AG09319 (cell line): ENCODE measurements around the gene GUCY2C.
"Not testable (repeated sequence)": the region's sequence is repeated elsewhere in the genome, so short reads cannot be mapped to it uniquely, and the experiment has no call there.

ENCODE experiments used
- DNase-seq: peaks from one replicate; pipeline ENCODE4 v3.0.0-alpha.2; 2010; ENCODE audit warnings: low read depth; ENCODE audit errors: extremely low read depth
- CTCF ChIP-seq: IDR thresholded peaks from 2 replicates; pipeline ENCODE4 v1.5.1; 2011; ENCODE audit warnings: low read depth, mild to moderate bottlenecking, inconsistent platforms, low read length, moderate library complexity

The GUCY2C gene

GRCh38 chr12:14696265-14696741 is at the start of gene GUCY2C:
TSS of gene GUCY2C (minus strand) at chr12:14696599. CDS start at chr12:14696448, 151 bp downstream.
- no peak for DNase-seq
- TF ChIP-seq CTCF = no peak

- TF ChIP-seq CTCF = no peak
Measured at GRCh38 chr12:14743061-14743460, 46.7 kb upstream of the GUCY2C start.

GRCh38 chr12:14741942-14742341 is 45.5 kb upstream of the GUCY2C start:
- TF ChIP-seq CTCF = no peak
- DNase-seq = no peak

More at GRCh38 chr12:14743061-14743460, 46.7 kb upstream of the GUCY2C start:
- DNase-seq = no peak

GRCh38 chr12:14741153-14741552 is 44.8 kb upstream of the GUCY2C start:
- DNase-seq = no peak

GRCh38 chr12:14736441-14736840 is 40.0 kb upstream of the GUCY2C start:
- DNase-seq = not testable (repeated sequence)

More at GRCh38 chr12:14741153-14741552, 44.8 kb upstream of the GUCY2C start:
- TF ChIP-seq CTCF = no peak

- DNase-seq = no peak
- TF ChIP-seq CTCF = no peak
Measured at GRCh38 chr12:14731821-14732220, 35.4 kb upstream of the GUCY2C start.

GRCh38 chr12:14729586-14729985 is 33.2 kb upstream of the GUCY2C start:
- no peak for TF ChIP-seq CTCF
- DNase-seq = no peak

GRCh38 chr12:14723763-14724162 is 27.4 kb upstream of the GUCY2C start:
- DNase-seq = peak; percentile 7
- peak; percentile 77 for TF ChIP-seq CTCF
